ENCODE results near the gene AFAP1.

DNA sequence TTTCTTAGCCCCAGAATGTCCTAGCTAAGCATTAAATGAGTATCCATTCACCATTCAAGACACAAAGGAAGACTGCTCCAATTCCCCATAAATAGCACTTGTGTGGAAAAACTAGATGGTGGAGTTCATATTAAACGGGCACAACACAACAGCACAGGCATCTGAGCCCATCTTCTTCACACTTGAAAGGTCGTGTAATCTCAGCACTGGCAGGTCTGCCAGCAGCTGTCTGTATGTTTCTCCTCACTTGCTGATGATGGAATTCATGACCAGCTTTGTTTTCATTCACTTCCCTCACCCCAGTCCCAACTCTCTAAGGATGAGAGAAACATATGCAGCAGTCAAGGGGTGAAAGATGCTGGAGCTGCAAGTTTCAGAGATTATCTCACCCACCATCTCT is 148.7 kb downstream of the AFAP1 start:
- TF ChIP-seq CTCF (IDR thresholded peaks at IDR 0.05) (no peak), EZH2 (IDR thresholded peaks at IDR 0.05) (no peak)

Data from neural progenitor cell (in vitro differentiated cells).